ENCODE data around the gene IL18.

GRCh38 chr11:112106070-112106469 is 57.8 kb downstream of the IL18 start:
- TF ChIP-seq CTCF (IDR thresholded peaks at IDR 0.05) (no peak), POLR2A (IDR thresholded peaks at IDR 0.05) (no peak)

All from right lobe of liver (tissue), 4 donors.